ENCODE data around the gene CINP.
"Not testable (repeated sequence)": the region's sequence is repeated elsewhere in the genome, so short reads cannot be mapped to it uniquely, and the experiment has no call there.

The CINP gene

DNA sequence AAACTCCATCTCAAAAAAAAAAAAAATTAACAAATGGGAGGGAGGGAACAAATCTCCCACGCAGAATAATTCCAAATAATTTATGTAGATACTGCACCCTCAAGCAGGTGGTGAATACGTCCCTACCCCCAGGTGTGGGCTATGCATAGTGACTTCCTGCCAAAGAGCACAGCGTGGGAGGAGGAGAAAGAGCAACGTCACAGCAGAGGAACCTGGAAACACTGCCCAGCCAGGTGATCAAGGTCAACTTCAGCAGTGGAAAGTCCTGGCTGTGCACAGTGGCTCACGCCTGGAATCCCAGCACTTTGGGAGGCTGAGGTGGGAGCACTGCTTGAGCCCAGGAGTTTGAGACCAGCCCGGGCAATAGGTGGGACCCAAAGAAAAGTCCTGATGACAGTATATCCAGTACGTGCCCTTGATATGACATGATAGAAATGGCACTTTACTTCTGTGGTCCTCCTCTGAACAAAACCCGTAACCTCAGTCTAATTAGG is 9.5 kb downstream of the CINP start:
- DNase-seq (ENCODE audit: low read depth), result no peak

DNA sequence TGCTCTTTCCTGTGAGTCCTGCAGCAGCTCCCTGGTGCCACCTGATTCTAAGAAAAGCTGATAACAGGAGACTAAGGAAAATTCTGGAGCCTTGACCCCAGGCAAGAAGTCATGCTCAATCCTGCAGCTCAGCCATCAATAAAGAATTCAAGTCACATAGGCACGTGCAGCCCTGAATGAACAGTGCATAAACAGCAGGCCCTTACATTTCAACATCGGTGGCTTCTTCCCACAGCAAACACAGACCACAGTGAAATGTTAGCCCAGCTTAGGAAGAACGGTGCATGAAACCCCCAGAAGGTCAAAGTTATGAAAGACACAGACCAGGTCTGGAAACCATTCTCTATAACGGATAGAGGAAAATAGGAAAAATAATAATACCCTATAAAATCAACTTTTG is 10.5 kb downstream of the CINP start:
- DNase-seq (ENCODE audit: low read depth), result no peak

- DNase-seq (ENCODE audit: low read depth), result not testable (repeated sequence)
Observed at GRCh38 chr14:102351593-102351992, 11.1 kb downstream of the CINP start.

GRCh38 chr14:102351023-102351422 is 11.7 kb downstream of the CINP start:
- DNase-seq (ENCODE audit: low read depth), result no peak

- DNase-seq (ENCODE audit: low read depth), result no peak
Observed at GRCh38 chr14:102348376-102348775, 14.3 kb downstream of the CINP start.

DNA sequence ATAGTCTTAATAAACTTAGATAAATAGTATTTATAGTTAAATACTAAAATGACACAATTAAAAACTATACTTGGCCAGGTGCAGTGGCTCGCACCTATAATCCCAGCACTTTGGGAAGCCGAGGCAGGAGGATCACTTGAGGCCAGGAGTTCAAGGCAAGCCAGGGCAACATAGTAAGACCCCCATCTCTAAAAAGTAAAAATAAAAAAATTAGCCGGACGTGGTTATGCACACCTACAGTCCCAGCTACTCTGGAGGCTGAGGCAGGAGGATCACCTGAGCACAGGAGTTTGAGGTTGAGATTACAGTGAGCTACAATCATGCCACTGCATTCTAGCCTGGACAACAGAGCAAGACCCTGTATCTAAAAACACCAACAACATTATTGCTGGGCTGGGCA is 16.0 kb downstream of the CINP start:
- DNase-seq (ENCODE audit: low read depth), result no peak

DNA sequence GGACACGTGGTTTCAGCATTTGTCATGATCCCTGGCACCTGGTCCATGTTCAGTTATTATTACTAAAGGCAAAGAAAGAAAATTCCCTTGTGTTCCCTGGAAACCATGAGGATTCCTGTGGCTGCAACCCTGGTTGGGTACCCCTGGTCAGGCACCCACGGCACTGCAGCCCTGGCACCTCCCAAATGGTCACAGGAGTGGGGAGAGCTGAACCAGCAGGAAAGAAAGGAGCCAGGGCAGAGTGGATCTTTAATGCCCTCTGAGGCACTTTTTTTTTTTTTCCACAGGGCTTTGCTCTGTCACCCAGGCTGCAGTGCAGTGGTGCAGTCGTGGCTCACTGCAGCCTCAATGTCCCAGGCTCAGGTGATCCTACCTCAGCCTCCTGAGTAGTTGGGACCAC is 17.5 kb downstream of the CINP start:
- no peak for DNase-seq (ENCODE audit: low read depth)

DNA sequence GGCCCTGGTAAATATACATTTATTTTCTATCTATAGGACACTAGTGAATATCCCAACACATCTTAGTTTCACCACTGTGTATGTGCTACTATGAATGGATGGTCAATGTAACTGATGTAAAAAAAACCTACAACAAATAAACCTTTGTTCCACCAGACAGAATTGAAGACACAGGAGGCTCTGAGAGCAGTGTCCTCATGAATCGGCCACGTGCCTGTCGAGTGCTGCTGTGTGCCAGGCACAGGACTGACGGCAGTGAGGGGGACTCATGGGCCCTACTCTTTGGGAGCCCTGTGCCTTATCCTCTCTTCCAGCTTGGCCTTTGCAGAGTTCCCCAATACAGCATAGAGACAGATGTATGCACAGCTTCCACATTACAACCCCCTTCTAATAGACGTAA is 18.2 kb downstream of the CINP start:
- DNase-seq (ENCODE audit: low read depth), result no peak

GRCh38 chr14:102344084-102344483 is 18.6 kb downstream of the CINP start:
- no peak for DNase-seq (ENCODE audit: low read depth)

DNA sequence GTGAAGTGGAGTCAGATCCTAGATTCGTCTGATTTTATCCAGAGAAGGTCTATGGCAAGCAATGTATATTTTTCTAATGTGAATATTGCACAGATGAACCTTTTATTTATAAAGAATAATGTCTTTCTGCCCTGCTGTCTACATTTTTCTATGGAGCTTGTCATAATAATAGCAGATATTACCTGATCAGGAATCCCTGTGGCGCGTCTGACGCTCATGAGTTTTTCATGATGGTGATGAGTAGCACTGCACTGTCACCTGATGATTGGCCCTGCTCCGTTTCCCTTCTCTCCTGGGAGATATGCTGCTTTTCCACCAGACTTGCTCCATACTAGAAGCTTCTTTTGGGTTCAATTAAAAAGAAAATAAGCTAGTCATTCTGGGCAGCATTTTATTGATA is 20.5 kb downstream of the CINP start:
- no peak for DNase-seq (ENCODE audit: low read depth)

DNA sequence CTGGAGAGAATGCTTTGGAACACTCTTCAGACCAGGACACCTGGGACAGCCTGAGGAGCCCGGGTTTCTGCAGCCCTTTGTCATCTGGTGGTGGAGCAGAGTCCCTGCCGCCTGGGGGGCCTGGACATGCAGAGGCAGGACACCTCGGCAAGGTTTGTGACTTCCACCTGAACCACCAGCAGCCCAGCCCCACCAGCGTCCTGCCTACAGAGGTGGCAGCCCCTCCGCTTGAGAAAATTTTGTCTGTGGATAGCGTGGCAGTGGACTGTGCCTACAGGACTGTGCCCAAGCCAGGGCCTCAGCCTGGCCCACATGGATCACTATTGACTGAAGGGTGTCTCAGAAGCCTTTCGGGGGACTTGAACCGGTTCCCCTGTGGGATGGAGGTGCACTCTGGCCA is 21.1 kb downstream of the CINP start:
- no peak for DNase-seq (ENCODE audit: low read depth)

- DNase-seq (ENCODE audit: low read depth), result no peak
Observed at GRCh38 chr14:102338724-102339123, 24.0 kb downstream of the CINP start.

DNA sequence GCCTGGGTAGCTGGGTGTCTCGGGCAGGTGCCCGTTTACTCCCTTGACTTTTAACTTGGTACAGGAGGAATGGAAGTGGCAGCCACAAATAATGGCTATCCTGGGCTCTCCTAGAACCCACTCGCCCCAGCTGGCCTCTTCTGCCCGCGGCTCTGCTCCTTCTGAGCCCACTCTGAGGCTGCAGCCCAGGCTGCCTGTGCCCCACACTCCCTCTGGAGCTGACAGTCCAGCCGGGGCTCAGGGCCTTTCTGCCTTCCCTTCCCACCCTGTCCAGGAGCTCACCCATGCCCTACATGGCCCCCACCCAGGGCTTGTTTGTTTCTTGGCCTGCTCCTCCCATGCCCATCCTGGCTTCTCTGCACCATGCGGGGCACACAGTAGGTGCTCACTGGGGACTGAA is 27.5 kb downstream of the CINP start:
- DNase-seq (ENCODE audit: low read depth), result no peak

DNA sequence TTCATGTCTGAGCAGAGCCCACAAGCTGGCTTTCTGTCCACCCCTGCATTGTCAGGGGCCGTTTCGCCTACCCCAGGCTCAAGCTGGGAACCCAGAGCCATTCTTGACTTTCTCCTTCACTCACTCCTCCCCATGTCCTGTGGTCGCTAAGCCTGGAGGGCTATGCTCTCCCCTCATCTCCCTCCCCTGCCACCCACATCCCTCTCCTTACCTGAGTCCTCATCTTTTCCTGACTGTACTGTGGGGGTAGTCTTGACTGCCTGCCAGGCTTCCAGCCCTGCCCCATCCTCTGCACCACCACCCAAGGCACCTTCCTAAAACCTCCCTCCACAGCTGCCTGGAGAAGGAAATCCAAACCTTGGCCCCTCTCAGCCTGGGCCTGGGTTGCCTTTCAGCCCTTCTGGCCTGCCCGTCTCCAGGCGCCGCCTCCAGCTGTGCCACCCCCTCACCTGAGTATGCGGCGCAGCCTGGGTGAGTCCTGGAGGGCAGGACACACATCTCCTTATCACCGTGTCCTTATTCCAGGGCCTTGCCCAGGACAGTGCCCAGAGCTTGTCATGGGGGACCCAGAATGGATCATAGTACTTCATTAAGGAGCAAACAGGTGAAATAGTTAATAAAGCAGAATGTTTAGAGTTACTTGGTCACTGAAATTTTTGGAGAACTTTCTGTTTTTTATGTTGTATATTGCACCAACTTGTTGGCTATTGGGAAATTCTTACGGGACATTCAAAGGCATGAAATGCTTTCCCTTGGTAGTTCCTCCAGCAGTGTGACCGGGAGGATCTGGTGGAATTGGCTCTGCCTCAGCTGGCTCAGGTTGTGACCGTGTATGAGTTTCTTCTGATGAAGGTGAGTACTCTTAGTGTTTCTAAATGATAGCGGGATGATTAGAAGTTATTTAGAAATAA is 28.6 kb downstream of the CINP start:
- DNase-seq (ENCODE audit: low read depth), result no peak

GRCh38 chr14:102333390-102333789 is 29.3 kb downstream of the CINP start:
- no peak for DNase-seq (ENCODE audit: low read depth)

DNA sequence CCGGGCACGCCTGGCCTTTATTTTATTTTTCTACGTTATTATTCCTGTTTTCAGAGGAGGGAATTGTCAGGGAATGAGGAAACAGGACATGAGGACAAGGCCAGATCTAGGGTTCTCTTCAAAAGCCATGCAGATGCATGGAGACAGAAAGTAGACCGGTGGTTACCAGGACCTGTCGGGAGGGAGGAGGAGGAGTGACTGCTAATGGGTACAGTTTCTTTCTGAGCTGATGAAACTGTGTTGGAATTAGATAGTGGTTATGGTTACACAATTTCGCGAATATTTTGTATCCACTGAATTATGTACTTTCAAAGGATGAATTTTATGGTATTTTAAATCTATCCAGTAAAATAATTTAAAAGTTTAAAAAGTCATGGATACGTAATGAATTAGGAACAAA is 31.9 kb downstream of the CINP start:
- no peak for DNase-seq (ENCODE audit: low read depth)

GRCh38 chr14:102329381-102329780 is 33.3 kb downstream of the CINP start:
- DNase-seq (ENCODE audit: low read depth), result not testable (repeated sequence)

DNA sequence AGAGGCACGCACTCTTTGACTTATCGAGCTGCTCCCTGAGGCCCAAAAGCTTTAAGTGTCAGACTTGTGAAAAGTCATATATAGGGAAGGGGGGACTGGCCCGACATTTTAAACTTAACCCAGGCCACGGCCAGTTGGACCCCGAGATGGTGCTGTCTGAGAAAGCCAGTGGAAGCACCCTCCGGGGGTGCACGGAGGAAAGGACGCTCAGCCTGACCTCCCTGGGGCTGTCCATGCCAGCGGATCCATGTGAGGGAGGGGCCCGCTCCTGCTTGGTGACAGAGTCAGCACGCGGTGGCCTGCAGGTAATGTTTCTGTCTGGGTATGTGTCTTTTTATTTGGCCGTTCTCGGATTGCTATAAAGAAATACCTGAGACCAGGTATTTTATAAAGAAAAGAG is 36.1 kb downstream of the CINP start:
- no peak for DNase-seq (ENCODE audit: low read depth)

- DNase-seq (ENCODE audit: low read depth), result no peak
Observed at GRCh38 chr14:102325791-102326345, 36.8 kb downstream of the CINP start.

DNA sequence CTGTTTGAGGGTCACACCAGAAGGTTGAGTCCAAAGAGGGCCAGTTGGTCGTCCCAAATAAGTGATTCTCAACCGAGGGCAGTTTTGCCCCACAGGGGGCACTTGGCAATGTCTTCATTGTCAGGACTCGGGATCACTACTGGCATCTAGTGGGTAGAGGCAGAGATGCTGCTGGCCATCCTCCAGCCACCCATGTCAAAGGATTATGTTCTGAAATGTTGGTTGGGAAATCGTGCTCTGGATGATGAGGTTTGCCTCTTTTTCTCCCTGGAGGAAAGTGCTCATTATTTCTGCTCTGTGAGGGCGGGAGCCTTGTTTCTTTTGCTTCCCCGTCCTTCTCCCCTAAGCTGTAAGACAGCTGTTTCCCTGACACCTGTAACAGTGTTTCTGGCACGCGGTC is 39.6 kb downstream of the CINP start:
- DNase-seq (ENCODE audit: low read depth), result no peak

GRCh38 chr14:102321456-102322422 is 41.0 kb downstream of the CINP start:
- DNase-seq (ENCODE audit: low read depth), result no peak

DNA sequence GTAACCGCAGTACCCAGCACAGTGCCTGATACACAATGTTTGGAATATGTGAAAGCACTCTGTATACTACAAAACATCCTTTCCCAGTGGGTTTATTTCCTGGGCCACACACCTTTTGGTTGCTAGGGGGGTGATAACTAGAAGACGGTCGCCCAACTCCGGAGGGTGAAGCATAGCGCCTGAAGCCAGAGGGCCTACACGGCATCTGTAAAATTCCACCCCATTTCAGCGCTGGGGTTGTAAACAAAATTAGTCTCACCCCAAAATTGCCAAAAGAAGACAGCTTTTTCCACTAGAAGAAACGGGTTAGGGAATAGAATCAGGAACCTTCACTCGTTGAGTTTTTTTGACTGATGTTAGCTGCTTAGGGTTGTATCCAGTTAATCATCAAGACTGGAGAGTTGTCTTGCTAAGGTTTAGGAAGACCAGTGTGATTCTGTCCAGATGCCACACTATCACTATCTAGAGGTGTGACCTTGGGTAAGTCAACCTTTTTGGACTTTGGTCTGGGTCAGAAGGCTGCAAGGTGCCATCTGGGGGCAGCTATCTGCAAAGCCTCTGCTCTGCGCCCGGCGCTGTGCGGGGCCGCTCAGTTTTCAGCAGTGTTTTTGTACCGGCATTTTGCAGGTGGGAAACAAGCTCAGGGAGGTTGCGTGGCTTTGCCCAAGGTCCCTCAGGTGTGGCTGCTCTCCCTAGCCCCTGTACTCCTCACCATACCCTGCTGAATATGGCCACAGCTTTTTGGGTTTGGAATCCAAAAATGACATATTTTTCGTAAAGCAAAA is 41.8 kb downstream of the CINP start:
- DNase-seq (ENCODE audit: low read depth), result no peak

Data from activated T-helper 9 cell treated with anti-CD3 and anti-CD28 coated beads, Interleukin-2, amount 50 U/mL, for 16 hours (primary cell).